HCT116 (cell line): ENCODE measurements around the gene CH25H. TPM values are rescaled to one million over a fixed set of nuclear protein-coding genes. Genes with fewer than 3 reads are reported as not detected.

ENCODE experiments used
- ATAC-seq: fragments of 200-7000 bp; cut with Tn5 transposase; 2 replicates; pipeline ENCODE4 v1.9.1; 2020; ENCODE audit warnings: mild to moderate bottlenecking, moderate library complexity
- BruUV-seq: library from RNA; stranded (reverse); fragments of 400-500 nt; replicated peaks from 2 replicates; lab custom pipeline; 2021; lab: Mats Ljungman, UMichigan
- CTCF ChIA-PET: fragments of 300-600 bp; sonication (Branson Sonifier 250); formaldehyde crosslinking; loops from one replicate; lab custom pipeline; 2021; ENCODE audit warnings: antibody characterized with exemption; lab: Charles Lee
- POLR2A ChIA-PET: fragments of 300-600, 350-600 bp; sonication (Branson Sonifier 250); formaldehyde crosslinking; loops from one replicate; lab custom pipeline; 2021; ENCODE audit warnings: antibody characterized with exemption; lab: Charles Lee
- RAD21 ChIA-PET, 2 experiments: fragments of 300-600 bp; sonication (Branson Sonifier 250); formaldehyde crosslinking; loops; one replicate each; lab custom pipeline; 2023; ENCODE audit warnings: low total read pairs in 2 of 2; ENCODE audit not compliant: uncharacterized antibody in 2 of 2, unreplicated experiment in 2 of 2, low non-redundant PET in 1 of 2; lab: Charles Lee
- DNase-seq: peaks from one replicate; pipeline ENCODE4 v3.0.0-alpha.2; 2010; ENCODE audit warnings: low read depth, low spot score
- H2AFZ ChIP-seq: fragments of 200-600 bp; shearing (Covaris generic), sonication (generic); 2 replicates; pipeline ENCODE4 v1.6.1; 2017; ENCODE audit warnings: low read depth, mixed run types, mixed read lengths, antibody characterized with exemption, low read length; ENCODE audit not compliant: poor library complexity, severe bottlenecking
- H3K27ac ChIP-seq: 2 replicates; pipeline ENCODE4 v1.5.1; 2012; ENCODE audit warnings: low read depth, low read length
- H3K27me3 ChIP-seq: fragments of 200-600 bp; sonication (generic); 2 replicates; pipeline ENCODE4 v1.6.1; 2016; ENCODE audit warnings: mixed run types, low read length, mixed read lengths; ENCODE audit not compliant: insufficient read depth
- H3K36me3 ChIP-seq, 2 experiments: fragments of 200-500 bp in 1 of 2; fragments of 200-600 bp in 1 of 2; sonication (Bioruptor generic) in 1 of 2; sonication (generic) in 1 of 2; 2 replicates each; pipeline versions ENCODE4 v1.5.1 to v1.6.1; 2014 to 2016; ENCODE audit warnings: low read length in 2 of 2, inconsistent platforms in 1 of 2, mixed read lengths in 1 of 2, mixed run types in 1 of 2; ENCODE audit not compliant: insufficient read depth in 2 of 2, control insufficient read depth in 1 of 2
- H3K4me1 ChIP-seq, 2 experiments: fragments of 200-600 bp in 1 of 2; sonication (generic) in 1 of 2; 2 replicates each; pipeline versions ENCODE4 v1.5.1 to v1.6.1; 2012 to 2017; ENCODE audit warnings: low read length in 2 of 2, inconsistent platforms in 1 of 2, mild to moderate bottlenecking in 1 of 2, mixed read lengths in 1 of 2, mixed run types in 1 of 2, moderate library complexity in 1 of 2; ENCODE audit not compliant: insufficient read depth in 2 of 2, control insufficient read depth in 1 of 2
- H3K4me2 ChIP-seq: fragments of 200-600 bp; sonication (generic); 2 replicates; pipeline ENCODE4 v1.6.1; 2017; ENCODE audit warnings: mixed run types, low read length, mixed read lengths
- H3K4me3 ChIP-seq, 2 experiments: fragments of 200-600 bp in 1 of 2; sonication (generic) in 1 of 2; replicated peaks in 1 of 2; 2 replicates each; pipeline ENCODE4 v1.5.1; 2011 to 2016; ENCODE audit warnings: low read length in 2 of 2, control low read depth in 1 of 2, low read depth in 1 of 2, mild to moderate bottlenecking in 1 of 2, mixed read lengths in 1 of 2, mixed run types in 1 of 2
- H3K79me2 ChIP-seq: fragments of 200-600 bp; sonication (generic); 2 replicates; pipeline ENCODE4 v1.6.1; 2017; ENCODE audit warnings: mild to moderate bottlenecking, mixed run types, low read length, moderate library complexity, mixed read lengths; ENCODE audit not compliant: insufficient read depth
- H3K9ac ChIP-seq: fragments of 200-600 bp; sonication (generic); 2 replicates; pipeline ENCODE4 v1.6.1; 2016; ENCODE audit warnings: low read length, mixed read lengths
- H3K9me2 ChIP-seq: fragments of 200-600 bp; sonication (generic), shearing (Covaris generic); 2 replicates; pipeline ENCODE4 v1.6.1; 2017; ENCODE audit warnings: mixed run types, mild to moderate bottlenecking, moderate library complexity; ENCODE audit not compliant: insufficient read depth
- H3K9me3 ChIP-seq, 2 experiments: fragments of 200-500 bp in 1 of 2; fragments of 200-600 bp in 1 of 2; sonication (Bioruptor generic) in 1 of 2; sonication (generic) in 1 of 2; 2 replicates each; pipeline ENCODE4 v1.6.1; 2014 to 2017; ENCODE audit warnings: low read length in 2 of 2, mixed read lengths in 2 of 2, inconsistent platforms in 1 of 2, low read depth in 1 of 2, mild to moderate bottlenecking in 1 of 2, mixed run types in 1 of 2, moderate library complexity in 1 of 2; ENCODE audit not compliant: control insufficient read depth in 1 of 2, insufficient read depth in 1 of 2
- H4K20me1 ChIP-seq: fragments of 200-600 bp; sonication (generic), shearing (Covaris generic); 2 replicates; pipeline ENCODE4 v1.6.1; 2017; ENCODE audit warnings: mixed run types, mild to moderate bottlenecking, moderate library complexity; ENCODE audit not compliant: insufficient read depth
- ATF3 ChIP-seq: IDR thresholded peaks from 2 replicates; pipeline ENCODE4 v1.6.1; 2012
- CTCF ChIP-seq, 3 experiments: fragments of 200-600 bp in 1 of 3; sonication (generic) in 1 of 3; IDR thresholded peaks in 2 of 3; conservative IDR thresholded peaks in 1 of 3; 2 replicates each; pipeline ENCODE4 v1.5.1; 2012 to 2017; ENCODE audit warnings: low read depth in 2 of 3, low read length in 2 of 3, antibody characterized with exemption in 1 of 3, borderline replicate concordance in 1 of 3, control low read depth in 1 of 3, mild to moderate bottlenecking in 1 of 3, mixed read lengths in 1 of 3, mixed run types in 1 of 3, moderate library complexity in 1 of 3; ENCODE audit not compliant: insufficient read depth in 1 of 3
- EGR1 ChIP-seq: IDR thresholded peaks from 2 replicates; pipeline ENCODE4 v1.6.1; 2012; ENCODE audit warnings: low read depth
- ELF1 ChIP-seq: IDR thresholded peaks from 2 replicates; pipeline ENCODE4 v1.6.1; 2012; ENCODE audit warnings: low read depth, borderline replicate concordance
- FOSL1 ChIP-seq: IDR thresholded peaks from 2 replicates; pipeline ENCODE4 v1.6.1; 2012; ENCODE audit warnings: low read depth
- JUND ChIP-seq: IDR thresholded peaks from 2 replicates; pipeline ENCODE4 v1.6.1; 2012
- POLR2AphosphoS5 ChIP-seq: IDR thresholded peaks from 2 replicates; pipeline ENCODE4 v1.6.1; 2011; ENCODE audit warnings: mild to moderate bottlenecking, low read depth, low read length, moderate library complexity
- REST ChIP-seq: IDR thresholded peaks from 2 replicates; pipeline ENCODE4 v1.6.1; 2012; ENCODE audit warnings: low read depth
- SP1 ChIP-seq: IDR thresholded peaks from 2 replicates; pipeline ENCODE4 v1.6.1; 2012; ENCODE audit warnings: low read depth
- SRF ChIP-seq: IDR thresholded peaks from 2 replicates; pipeline ENCODE4 v1.6.1; 2012; ENCODE audit warnings: low read depth
- ZFX ChIP-seq: fragments of 450-650 bp; IDR thresholded peaks from 2 replicates; pipeline ENCODE4 v1.6.1; 2017
- intact Hi-C: fragments of 100-400 bp; cut with micrococcal nuclease; formaldehyde crosslinking; loops from 2 replicates; pipeline ENCODE4 v1.10.0; 2022
- total RNA-seq: library from RNA; stranded (reverse); gene quantifications from one replicate; pipeline ENCODE4 v1.2.1, GENCODE V29; 2021; ENCODE audit not compliant: unreplicated experiment

CH25H gene
- total RNA-seq, 1 experiment from 2014 or later, result not detected

- Histone ChIP-seq H3K36me3 (no peaks in the 10 kb centered on the region), H3K9me3 (no peaks in the 10 kb centered on the region), H3K27me3 (no peaks in the 10 kb centered on the region), H3K9ac (no peak overlapping the region), H3K79me2 (no peaks in the 10 kb centered on the region), H3K27ac (no peak overlapping the region), H2AFZ (no peak overlapping the region), H3K4me1 (no peaks in the 10 kb centered on the region), H3K4me3 (no peak overlapping the region), H3K4me2 (no peak overlapping the region), H4K20me1 (no peaks in the 10 kb centered on the region), H3K9me2 (no peaks in the 10 kb centered on the region)
- POLR2A ChIA-PET, result no interaction called here
- TF ChIP-seq POLR2AphosphoS5 (no peak), REST (no peak), CTCF (IDR thresholded peaks at IDR 0.05 in 2 of 3, conservative IDR thresholded peaks at IDR 0.05 in 1 of 3; ENCODE audit: borderline replicate concordance in 1 of 3, insufficient read depth in 1 of 3, low read depth in 2 of 3, low read length in 2 of 3) (no peak), ELF1 (no peak), ZFX (no peak), JUND (no peak), FOSL1 (no peak), SP1 (no peak), SRF (no peak), EGR1 (no peak), ATF3 (no peak)
- RAD21 ChIA-PET, result no interaction called here
- ATAC-seq (no peak), DNase-seq (no peak)
- intact Hi-C loops, result no loop called here
- CTCF ChIA-PET, result interaction anchor here (1.6 kb wide), 1 partner anchor 11 kb away, joined by 3 read pairs; no protein-coding TSS in a partner anchor
- BruUV-seq, result no TSS peak
These were observed 526 bp downstream of the CH25H start for GRCh38 chr10:89206402-89207180.
